SK-N-SH (cell line): ENCODE results near the gene GPR22.

Source experiments
- CHD2 ChIP-seq: fragments of 150-350 bp; IDR thresholded peaks from 2 replicates; pipeline ENCODE4 v1.6.1; 2018; ENCODE audit warnings: low read length; ENCODE audit not compliant: partially characterized antibody
- CTCF ChIP-seq: fragments of 200-600 bp; sonication (generic); IDR thresholded peaks from 2 replicates; pipeline ENCODE4 v1.6.1; 2017; ENCODE audit warnings: antibody characterized with exemption, mild to moderate bottlenecking, moderate library complexity
- ELF1 ChIP-seq: IDR thresholded peaks from 2 replicates; pipeline ENCODE4 v1.4.0; 2012
- EP300 ChIP-seq, 2 experiments: IDR thresholded peaks; 2 replicates each; pipeline versions ENCODE4 v1.4.0 to v1.6.1; 2012; ENCODE audit warnings: borderline replicate concordance in 1 of 2, low read depth in 1 of 2, low read length in 1 of 2
- FOXM1 ChIP-seq: IDR thresholded peaks from 2 replicates; pipeline ENCODE4 v1.4.0; 2012; ENCODE audit warnings: low read depth, mild to moderate bottlenecking
- MAX ChIP-seq: IDR thresholded peaks from 2 replicates; pipeline ENCODE4 v1.4.0; 2012; ENCODE audit warnings: low read depth
- NRF1 ChIP-seq: IDR thresholded peaks from 2 replicates; pipeline ENCODE4 v1.6.1; 2012; ENCODE audit warnings: low read depth, mild to moderate bottlenecking, low read length
- POLR2AphosphoS5 ChIP-seq: IDR thresholded peaks from 2 replicates; pipeline ENCODE4 v1.6.1; 2012; ENCODE audit warnings: low read depth, low read length
- USF2 ChIP-seq: fragments of 150-350 bp; IDR thresholded peaks from 2 replicates; pipeline ENCODE4 v1.6.1; 2017; ENCODE audit warnings: antibody characterized with exemption, low read length, low read depth, borderline replicate concordance
- YY1 ChIP-seq: IDR thresholded peaks from 2 replicates; pipeline ENCODE4 v1.4.0; 2012; ENCODE audit warnings: low read depth, mild to moderate bottlenecking

GRCh38 chr7:107469929-107470328, at the start of gene GPR22:
- no peak for TF ChIP-seq CTCF
- TF ChIP-seq CHD2, result no peak
- no peak for TF ChIP-seq NRF1
- TF ChIP-seq USF2, result no peak
- TF ChIP-seq POLR2AphosphoS5, result no peak
- no peak for TF ChIP-seq MAX
- TF ChIP-seq FOXM1, result no peak
- no peak for TF ChIP-seq EP300 (IDR thresholded peaks at IDR 0.05; ENCODE audit: borderline replicate concordance in 1 of 2, low read depth in 1 of 2, low read length in 1 of 2)
- TF ChIP-seq YY1, result no peak
- TF ChIP-seq ELF1, result no peak
